ENCODE results near the gene OR51D1.

The OR51D1 gene

GRCh38 chr11:4637662-4638047 is 378 bp downstream of the OR51D1 start:
- no peak for DNase-seq
- Mint-ChIP-seq H3K27ac (no peak overlapping the region), H3K4me1 (no peaks in the 10 kb centered on the region), H3K4me3 (no peak overlapping the region), H3K27me3 (peaks cover 7% of the 10 kb centered on the region), H3K9me3 (no peaks in the 10 kb centered on the region)
- ATAC-seq, result no peak

DNA sequence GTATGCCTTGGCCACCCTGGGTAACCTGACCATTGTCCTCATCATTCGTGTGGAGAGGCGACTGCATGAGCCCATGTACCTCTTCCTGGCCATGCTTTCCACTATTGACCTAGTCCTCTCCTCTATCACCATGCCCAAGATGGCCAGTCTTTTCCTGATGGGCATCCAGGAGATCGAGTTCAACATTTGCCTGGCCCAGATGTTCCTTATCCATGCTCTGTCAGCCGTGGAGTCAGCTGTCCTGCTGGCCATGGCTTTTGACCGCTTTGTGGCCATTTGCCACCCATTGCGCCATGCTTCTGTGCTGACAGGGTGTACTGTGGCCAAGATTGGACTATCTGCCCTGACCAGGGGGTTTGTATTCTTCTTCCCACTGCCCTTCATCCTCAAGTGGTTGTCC is 2.7 kb downstream of the OR51D1 start:
- no peak overlapping the region for H3K4me3 Mint-ChIP-seq
- H3K4me1 Mint-ChIP-seq, result no peaks in the 10 kb centered on the region
- ATAC-seq (no peak), DNase-seq (no peak)
- H3K27me3 Mint-ChIP-seq, result peaks cover 19% of the 10 kb centered on the region
- H3K9me3 Mint-ChIP-seq, result no peaks in the 10 kb centered on the region
- H3K27ac Mint-ChIP-seq, result no peak overlapping the region

- no peak overlapping the region for H3K27ac Mint-ChIP-seq
- H3K4me3 Mint-ChIP-seq, result no peak overlapping the region
- H3K9me3 Mint-ChIP-seq, result no peaks in the 10 kb centered on the region
Measured at GRCh38 chr11:4641501-4641900, 4.2 kb downstream of the OR51D1 start.

GRCh38 chr11:4642043-4642442 is 4.8 kb downstream of the OR51D1 start:
- Mint-ChIP-seq H3K4me1 (no peaks in the 10 kb centered on the region), H3K4me3 (no peak overlapping the region)

More at GRCh38 chr11:4641501-4641900, 4.2 kb downstream of the OR51D1 start:
- Mint-ChIP-seq H3K27me3 (peaks cover 19% of the 10 kb centered on the region), H3K4me1 (no peaks in the 10 kb centered on the region)
- DNase-seq (no peak), ATAC-seq (no peak)

DNA sequence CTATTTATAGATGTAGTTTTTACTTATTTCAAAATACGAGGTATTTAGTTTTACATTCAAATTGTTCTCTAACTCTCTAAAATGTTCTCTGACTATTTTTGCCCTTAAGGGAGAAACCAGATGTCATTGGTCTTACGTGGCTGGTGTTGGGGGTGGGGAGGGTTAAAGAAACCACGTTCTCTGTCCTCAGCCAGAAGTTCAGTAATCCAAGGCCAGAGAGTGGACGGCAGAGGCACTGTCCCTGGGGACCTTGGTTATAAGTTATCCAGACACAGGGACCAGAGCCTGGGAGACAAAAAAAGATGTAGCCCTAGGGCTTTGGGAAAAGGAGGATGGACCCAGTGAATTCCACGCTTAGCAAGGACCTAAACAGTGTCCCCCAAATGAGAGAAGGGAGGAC is 5.8 kb downstream of the OR51D1 start:
- no peaks in the 10 kb centered on the region for H3K9me3 Mint-ChIP-seq
- ATAC-seq, result no peak
- no peak for DNase-seq

More at GRCh38 chr11:4642043-4642442, 4.8 kb downstream of the OR51D1 start:
- ATAC-seq, result no peak
- Mint-ChIP-seq H3K9me3 (no peaks in the 10 kb centered on the region), H3K27me3 (peaks cover 19% of the 10 kb centered on the region), H3K27ac (no peak overlapping the region)
- DNase-seq, result no peak

GRCh38 chr11:4643682-4644081 is 6.4 kb downstream of the OR51D1 start, which contains the start of gene OR51E1:
TSS of gene OR51E1 (plus strand) at chr11:4643982. CDS start at chr11:4652527, 8,545 bp downstream.
- H3K27me3 Mint-ChIP-seq, result peaks cover 19% of the 10 kb centered on the region
- no peak within 1 kb of the TSS for H3K4me3 Mint-ChIP-seq
- H3K4me1 Mint-ChIP-seq, result no peaks in the 10 kb centered on the region
- ATAC-seq, result no peak
- DNase-seq, result no peak
- no peak within 1 kb of the TSS for H3K27ac Mint-ChIP-seq
- H3K9me3 Mint-ChIP-seq, result no peaks in the 10 kb centered on the region

More for the DNA sequence above, 5.8 kb downstream of the OR51D1 start:
- no peaks in the 10 kb centered on the region for H3K4me1 Mint-ChIP-seq
- no peak overlapping the region for H3K4me3 Mint-ChIP-seq
- peaks cover 19% of the 10 kb centered on the region for H3K27me3 Mint-ChIP-seq
- no peak overlapping the region for H3K27ac Mint-ChIP-seq

- peaks cover 19% of the 10 kb centered on the region for H3K27me3 Mint-ChIP-seq
- H3K27ac Mint-ChIP-seq, result no peak overlapping the region
- no peak for DNase-seq
- H3K4me1 Mint-ChIP-seq, result no peaks in the 10 kb centered on the region
- H3K4me3 Mint-ChIP-seq, result no peak overlapping the region
- ATAC-seq, result peak; percentile 18
- H3K9me3 Mint-ChIP-seq, result no peaks in the 10 kb centered on the region
Measured at GRCh38 chr11:4644233-4644632, 7.0 kb downstream of the OR51D1 start.

- Mint-ChIP-seq H3K4me3 (no peak overlapping the region), H3K27ac (peak overlapping the region in 1 of 2 donors; percentile 4), H3K4me1 (no peaks in the 10 kb centered on the region), H3K27me3 (peaks cover 19% of the 10 kb centered on the region), H3K9me3 (no peaks in the 10 kb centered on the region)
- DNase-seq, result no peak
- ATAC-seq, result no peak
Measured at GRCh38 chr11:4645974-4646373, 8.7 kb downstream of the OR51D1 start.

GRCh38 chr11:4647766-4648165 is 10.5 kb downstream of the OR51D1 start:
- H3K4me1 Mint-ChIP-seq, result no peaks in the 10 kb centered on the region
- no peak overlapping the region for H3K27ac Mint-ChIP-seq
- no peak for ATAC-seq
- H3K9me3 Mint-ChIP-seq, result peaks cover 0 to 3% of the 10 kb centered on the region in 2 donors
- DNase-seq, result no peak
- no peak overlapping the region for H3K4me3 Mint-ChIP-seq
- peaks cover 11% of the 10 kb centered on the region for H3K27me3 Mint-ChIP-seq

DNA sequence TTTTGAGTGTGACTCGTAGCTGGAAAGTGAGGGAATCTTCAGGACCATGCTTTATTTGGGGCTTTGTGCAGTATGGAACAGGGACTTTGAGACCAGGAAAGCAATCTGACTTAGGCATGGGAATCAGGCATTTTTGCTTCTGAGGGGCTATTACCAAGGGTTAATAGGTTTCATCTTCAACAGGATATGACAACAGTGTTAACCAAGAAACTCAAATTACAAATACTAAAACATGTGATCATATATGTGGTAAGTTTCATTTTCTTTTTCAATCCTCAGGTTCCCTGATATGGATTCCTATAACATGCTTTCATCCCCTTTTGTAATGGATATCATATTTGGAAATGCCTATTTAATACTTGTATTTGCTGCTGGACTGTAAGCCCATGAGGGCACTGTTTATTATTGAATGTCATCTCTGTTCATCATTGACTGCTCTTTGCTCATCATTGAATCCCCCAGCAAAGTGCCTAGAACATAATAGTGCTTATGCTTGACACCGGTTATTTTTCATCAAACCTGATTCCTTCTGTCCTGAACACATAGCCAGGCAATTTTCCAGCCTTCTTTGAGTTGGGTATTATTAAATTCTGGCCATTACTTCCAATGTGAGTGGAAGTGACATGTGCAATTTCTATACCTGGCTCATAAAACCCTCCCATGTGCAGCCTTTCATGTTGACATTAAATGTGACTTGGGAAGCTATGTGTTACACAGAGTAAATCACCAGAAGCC is 17.5 kb downstream of the OR51D1 start:
- peak; percentile 20 for ATAC-seq

DNA sequence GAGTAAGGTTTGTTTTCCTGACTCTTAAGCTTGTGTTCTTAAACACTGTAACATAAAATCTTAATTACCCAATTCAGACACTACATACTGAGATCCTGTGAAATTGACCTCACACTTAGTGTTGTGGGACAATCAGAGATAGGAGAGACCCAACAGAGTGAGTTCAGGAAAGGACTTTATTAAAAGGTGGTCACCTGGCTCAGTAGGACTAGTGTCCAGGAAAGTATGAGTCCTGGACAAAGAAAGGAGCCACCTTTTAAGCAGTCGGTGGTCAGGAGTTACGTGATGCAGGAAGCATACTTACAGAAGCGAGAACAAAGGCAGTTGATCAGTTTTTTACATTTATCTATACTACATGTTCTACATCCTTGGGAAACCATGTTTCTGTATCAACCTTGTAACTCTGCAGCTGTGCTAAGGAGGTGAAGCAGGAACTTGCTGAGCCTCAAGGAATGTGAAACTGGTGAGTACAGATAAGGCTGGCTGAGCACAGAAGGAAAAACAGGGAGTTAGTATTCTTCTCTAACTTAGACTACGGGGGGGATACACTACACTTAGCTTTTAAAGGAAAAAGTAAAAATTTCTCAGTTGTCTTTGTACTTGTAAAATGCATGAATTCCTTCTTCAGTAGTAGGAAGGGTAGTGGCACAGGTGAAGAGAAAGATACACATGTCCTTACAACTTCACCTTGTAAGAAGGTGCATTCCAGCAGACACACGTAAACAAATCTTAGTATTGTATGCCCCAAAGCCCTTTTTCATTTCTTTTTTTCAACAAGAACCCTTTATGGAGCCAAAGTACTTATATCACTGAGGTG is 21.6 kb downstream of the OR51D1 start:
- no peak overlapping the region for H3K27ac Mint-ChIP-seq
- H3K4me1 Mint-ChIP-seq, result peaks cover 6% of the 10 kb centered on the region
- DNase-seq (no peak), ATAC-seq (no peak)
- H3K9me3 Mint-ChIP-seq, result no peaks in the 10 kb centered on the region
- H3K4me3 Mint-ChIP-seq, result no peak overlapping the region
- peaks cover 12% of the 10 kb centered on the region for H3K27me3 Mint-ChIP-seq

More for the DNA sequence above, 17.5 kb downstream of the OR51D1 start:
- no peak for DNase-seq
- Mint-ChIP-seq H3K27me3 (no peaks in the 10 kb centered on the region), H3K4me1 (peaks cover 6% of the 10 kb centered on the region), H3K4me3 (no peak overlapping the region), H3K27ac (no peak overlapping the region), H3K9me3 (peaks cover 0 to 8% of the 10 kb centered on the region in 2 donors)

GRCh38 chr11:4662876-4663275 is 25.6 kb downstream of the OR51D1 start:
- Mint-ChIP-seq H3K9me3 (no peaks in the 10 kb centered on the region), H3K4me3 (no peak overlapping the region), H3K27ac (no peak overlapping the region), H3K27me3 (peaks cover 20% of the 10 kb centered on the region), H3K4me1 (no peaks in the 10 kb centered on the region)
- DNase-seq, result no peak
- ATAC-seq, result no peak

GRCh38 chr11:4664183-4664582 is 26.9 kb downstream of the OR51D1 start:
- Mint-ChIP-seq H3K27me3 (peaks cover 20% of the 10 kb centered on the region), H3K4me1 (no peaks in the 10 kb centered on the region), H3K9me3 (no peaks in the 10 kb centered on the region), H3K4me3 (no peak overlapping the region), H3K27ac (no peak overlapping the region)
- no peak for ATAC-seq
- no peak for DNase-seq

DNA sequence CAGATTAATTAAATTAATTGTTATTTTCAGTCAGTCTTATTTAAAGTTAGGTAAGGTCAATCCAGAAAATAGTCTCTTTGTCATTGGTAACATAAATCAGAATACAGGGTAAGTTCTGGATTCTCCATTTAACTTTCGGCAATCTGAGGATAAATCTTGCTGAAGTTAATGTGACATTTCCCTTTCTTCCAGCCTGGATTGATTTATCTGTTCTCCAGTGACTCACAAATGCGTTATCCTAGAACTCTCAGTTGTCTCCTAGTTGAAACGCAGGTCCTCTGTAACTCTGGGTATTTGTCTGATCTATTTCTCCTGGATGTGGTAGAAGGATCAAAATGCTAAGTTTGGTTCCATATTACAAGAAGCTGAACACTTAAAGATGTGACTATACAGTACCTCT is 27.5 kb downstream of the OR51D1 start:
- ATAC-seq (no peak), DNase-seq (no peak)
- H3K27ac Mint-ChIP-seq, result no peak overlapping the region
- peaks cover 20% of the 10 kb centered on the region for H3K27me3 Mint-ChIP-seq
- no peaks in the 10 kb centered on the region for H3K9me3 Mint-ChIP-seq
- no peak overlapping the region for H3K4me3 Mint-ChIP-seq
- H3K4me1 Mint-ChIP-seq, result no peaks in the 10 kb centered on the region

- Mint-ChIP-seq H3K4me1 (no peaks in the 10 kb centered on the region), H3K27me3 (peaks cover 20% of the 10 kb centered on the region), H3K9me3 (no peaks in the 10 kb centered on the region), H3K27ac (no peak overlapping the region), H3K4me3 (no peak overlapping the region)
- DNase-seq (no peak), ATAC-seq (no peak)
Measured at GRCh38 chr11:4665424-4665823, 28.1 kb downstream of the OR51D1 start.

GRCh38 chr11:4671741-4672140 is 34.5 kb downstream of the OR51D1 start:
- no peaks in the 10 kb centered on the region for H3K4me1 Mint-ChIP-seq
- no peak for DNase-seq
- ATAC-seq, result no peak
- H3K9me3 Mint-ChIP-seq, result no peaks in the 10 kb centered on the region
- peaks cover 33% of the 10 kb centered on the region for H3K27me3 Mint-ChIP-seq
- no peak overlapping the region for H3K27ac Mint-ChIP-seq
- H3K4me3 Mint-ChIP-seq, result no peak overlapping the region

Measured in stimulated activated naive CD8-positive, alpha-beta T cell treated with anti-CD3 and anti-CD28 coated beads, Interleukin-15, amount 100 ng/mL, for 72 hours (primary cell).